Breast epithelium (tissue), 4 donors: ENCODE results near the gene FHAD1. TPM values are rescaled to one million over a fixed set of nuclear protein-coding genes. Genes with fewer than 3 reads are reported as not detected.

ENCODE experiments used
- DNase-seq, 2 donors: peaks; one replicate each; pipeline ENCODE4 v3.0.0-alpha.2; 2019; ENCODE audit warnings: low spot score in 2 of 2
- H3K27ac ChIP-seq, 2 donors: fragments of 200-600 bp; sonication (generic) in 1 of 2; one replicate each; pipeline ENCODE4 v1.5.1; 2016 to 2019; ENCODE audit warnings: mild to moderate bottlenecking in 1 of 2
- H3K27me3 ChIP-seq, 2 donors: fragments of 200-600 bp; sonication (generic) in 1 of 2; one replicate each; pipeline versions ENCODE4 v1.5.1 to v1.6.0; 2017 to 2019; ENCODE audit warnings: control low read depth in 1 of 2, mild to moderate bottlenecking in 1 of 2
- H3K36me3 ChIP-seq: fragments of 200-600 bp; one replicate; pipeline ENCODE4 v1.5.1; 2019
- H3K4me1 ChIP-seq, 2 donors: fragments of 200-600 bp; sonication (generic); one replicate each; pipeline ENCODE4 v1.5.1; 2016 to 2019; ENCODE audit warnings: control low read depth in 1 of 2
- H3K4me3 ChIP-seq, 3 donors: fragments of 200-600 bp; sonication (generic); 1 replicate in 2 of 3; 2 replicates in 1 of 3; pipeline ENCODE4 v1.5.1; 2016 to 2019; ENCODE audit warnings: mild to moderate bottlenecking in 3 of 3, moderate library complexity in 2 of 3
- H3K9me3 ChIP-seq, 2 donors: fragments of 200-600 bp; sonication (generic) in 1 of 2; one replicate each; pipeline ENCODE4 v1.5.1; 2016 to 2019; ENCODE audit warnings: control low read depth in 1 of 2
- POLR2A ChIP-seq: fragments of 450-650 bp; IDR thresholded peaks from one replicate; pipeline ENCODE4 v1.6.1; 2016; ENCODE audit warnings: antibody characterized with exemption, mild to moderate bottlenecking, moderate library complexity
- POLR2AphosphoS5 ChIP-seq, 3 donors: sonication (generic); formaldehyde crosslinking; IDR thresholded peaks; one replicate each; pipeline ENCODE4 v1.6.1; 2017; ENCODE audit warnings: antibody characterized with exemption in 3 of 3
- intact Hi-C: fragments of 100-400 bp; cut with DNase I; formaldehyde crosslinking; loops from one replicate; pipeline ENCODE4 v1.15.1; 2023; ENCODE audit warnings: low total_unique reads
- total RNA-seq, 3 donors: library from RNA; depleted of rRNA; stranded (reverse); fragments of >200 nt; gene quantifications; one replicate each; pipeline ENCODE4 v1.1.0, GENCODE V29; 2016
- TF ChIP-seq, protein P1 (sequence below), 3 donors: fragments of 450-650 bp; IDR thresholded peaks; one replicate each; pipeline ENCODE4 v1.5.1; 2016 to 2017; ENCODE audit warnings: antibody characterized with exemption in 3 of 3, mild to moderate bottlenecking in 3 of 3, moderate library complexity in 3 of 3

FHAD1 gene
- total RNA-seq, 3 donors from 2014 or later: 1.0 to 2.3 TPM; not detected in 1

DNA sequence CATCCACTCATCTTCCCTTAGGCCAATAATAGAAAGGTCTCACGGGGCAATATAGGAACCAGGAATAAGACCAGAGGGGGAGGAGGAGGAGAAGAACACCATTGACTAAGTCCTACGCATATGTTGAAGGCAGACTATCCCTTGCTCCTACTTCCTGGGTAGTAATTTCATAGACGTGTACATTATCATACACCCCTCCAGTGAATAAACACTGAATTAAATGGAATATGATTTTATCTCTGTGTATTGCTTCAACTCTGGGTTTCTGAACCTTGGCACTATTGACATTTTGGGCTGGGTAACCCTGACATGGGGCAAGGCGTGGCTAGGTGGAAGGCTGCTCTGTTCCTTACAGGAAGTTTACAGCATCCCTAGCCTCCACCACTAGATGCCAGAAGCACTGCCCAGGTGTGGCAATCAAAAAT is 17.3 kb upstream of the FHAD1 start:
- H3K27ac ChIP-seq: no peak overlapping the region
- TF ChIP-seq POLR2AphosphoS5 (IDR thresholded peaks at IDR 0.05): no peak
- no peak for TF ChIP-seq POLR2A
- TF ChIP-seq, protein P1, sequence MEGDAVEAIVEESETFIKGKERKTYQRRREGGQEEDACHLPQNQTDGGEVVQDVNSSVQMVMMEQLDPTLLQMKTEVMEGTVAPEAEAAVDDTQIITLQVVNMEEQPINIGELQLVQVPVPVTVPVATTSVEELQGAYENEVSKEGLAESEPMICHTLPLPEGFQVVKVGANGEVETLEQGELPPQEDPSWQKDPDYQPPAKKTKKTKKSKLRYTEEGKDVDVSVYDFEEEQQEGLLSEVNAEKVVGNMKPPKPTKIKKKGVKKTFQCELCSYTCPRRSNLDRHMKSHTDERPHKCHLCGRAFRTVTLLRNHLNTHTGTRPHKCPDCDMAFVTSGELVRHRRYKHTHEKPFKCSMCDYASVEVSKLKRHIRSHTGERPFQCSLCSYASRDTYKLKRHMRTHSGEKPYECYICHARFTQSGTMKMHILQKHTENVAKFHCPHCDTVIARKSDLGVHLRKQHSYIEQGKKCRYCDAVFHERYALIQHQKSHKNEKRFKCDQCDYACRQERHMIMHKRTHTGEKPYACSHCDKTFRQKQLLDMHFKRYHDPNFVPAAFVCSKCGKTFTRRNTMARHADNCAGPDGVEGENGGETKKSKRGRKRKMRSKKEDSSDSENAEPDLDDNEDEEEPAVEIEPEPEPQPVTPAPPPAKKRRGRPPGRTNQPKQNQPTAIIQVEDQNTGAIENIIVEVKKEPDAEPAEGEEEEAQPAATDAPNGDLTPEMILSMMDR (IDR thresholded peaks at IDR 0.05): no peak
- intact Hi-C loops: no loop called here
- no peak overlapping the region for H3K4me3 ChIP-seq
- H3K36me3 ChIP-seq: no peaks in the 10 kb centered on the region
- H3K27me3 ChIP-seq: no peaks in the 10 kb centered on the region
- H3K9me3 ChIP-seq: no peaks in the 10 kb centered on the region
- DNase-seq: no peak
- H3K4me1 ChIP-seq: no peaks in the 10 kb centered on the region

DNA sequence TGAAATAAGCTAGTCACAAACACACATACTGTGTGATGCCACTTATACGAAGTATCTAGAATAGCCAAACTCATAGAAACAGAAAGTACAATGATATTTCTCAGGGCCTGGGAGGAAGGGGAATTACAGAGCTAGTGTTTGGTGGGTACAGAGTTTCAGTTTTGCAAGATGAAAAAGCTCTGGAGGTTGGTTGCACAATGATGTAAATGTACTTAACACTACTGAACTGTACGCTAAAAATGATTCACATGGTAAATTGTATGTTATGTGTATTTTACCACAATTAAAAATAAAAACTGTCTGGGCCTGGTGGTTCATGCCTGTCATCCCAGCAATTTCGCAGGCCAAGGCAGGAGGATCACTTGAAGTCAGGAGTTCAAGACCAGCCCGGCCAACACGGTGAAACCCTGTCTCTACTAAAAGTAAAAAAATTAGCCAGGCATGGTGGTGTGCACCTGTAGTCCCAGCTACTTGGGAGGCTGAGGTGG is 15.3 kb upstream of the FHAD1 start:
- Histone ChIP-seq H3K36me3 (no peaks in the 10 kb centered on the region), H3K27ac (no peak overlapping the region), H3K9me3 (no peaks in the 10 kb centered on the region), H3K4me3 (no peak overlapping the region), H3K27me3 (no peaks in the 10 kb centered on the region), H3K4me1 (no peaks in the 10 kb centered on the region)
- no peak for DNase-seq
- intact Hi-C loops: no loop called here
- TF ChIP-seq POLR2AphosphoS5 (IDR thresholded peaks at IDR 0.05): no peak
- TF ChIP-seq, protein P1 (IDR thresholded peaks at IDR 0.05): no peak
- TF ChIP-seq POLR2A: no peak

DNA sequence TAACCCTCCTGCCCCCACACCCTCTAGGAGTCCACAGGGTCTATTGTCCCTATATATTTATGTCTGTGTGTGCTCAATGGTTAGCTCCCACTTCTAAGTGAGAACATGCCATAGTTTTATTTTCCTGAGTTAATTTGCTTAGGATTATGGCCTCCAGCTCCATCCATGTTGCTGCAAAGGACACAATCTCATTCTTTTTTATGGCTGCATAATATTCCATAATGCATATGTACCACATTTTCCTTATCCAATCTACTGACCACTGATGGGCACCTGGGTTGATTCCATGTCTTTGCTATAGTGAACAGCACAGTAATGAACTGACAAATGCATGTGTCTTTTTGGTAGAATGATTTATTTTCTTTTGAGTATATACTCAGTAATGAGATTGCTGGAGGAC is 13.3 kb upstream of the FHAD1 start:
- Histone ChIP-seq H3K27me3 (no peaks in the 10 kb centered on the region), H3K36me3 (no peaks in the 10 kb centered on the region), H3K4me3 (no peak overlapping the region), H3K4me1 (no peaks in the 10 kb centered on the region), H3K27ac (no peak overlapping the region), H3K9me3 (no peaks in the 10 kb centered on the region)
- DNase-seq: no peak
- intact Hi-C loops: no loop called here
- TF ChIP-seq POLR2AphosphoS5 (IDR thresholded peaks at IDR 0.05) (no peak), POLR2A (no peak)
- TF ChIP-seq, protein P1 (IDR thresholded peaks at IDR 0.05): no peak

DNA sequence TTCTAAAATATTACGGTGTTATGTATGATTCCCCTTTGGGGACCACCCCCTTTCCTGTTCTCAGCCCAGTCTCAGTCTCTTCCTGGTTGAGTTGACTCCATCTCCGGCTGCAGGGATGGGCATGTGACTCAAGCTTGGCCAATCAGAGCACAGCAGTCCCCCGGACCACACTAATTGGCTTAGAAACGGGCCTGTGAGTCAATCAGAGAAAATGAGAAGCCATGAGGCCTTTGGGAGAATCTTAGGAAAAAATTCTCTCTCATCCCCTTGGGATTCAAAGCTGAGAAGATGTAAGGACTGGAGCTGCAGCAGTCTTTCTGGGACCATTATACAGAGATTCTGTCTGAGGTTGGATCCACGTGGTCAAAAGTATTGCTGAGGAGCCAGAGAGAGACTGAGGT is 10.7 kb upstream of the FHAD1 start:
- H3K4me1 ChIP-seq: no peaks in the 10 kb centered on the region
- H3K9me3 ChIP-seq: no peaks in the 10 kb centered on the region
- no peaks in the 10 kb centered on the region for H3K36me3 ChIP-seq
- no peak for DNase-seq
- H3K27me3 ChIP-seq: no peaks in the 10 kb centered on the region
- no peak overlapping the region for H3K4me3 ChIP-seq
- TF ChIP-seq, protein P1 (IDR thresholded peaks at IDR 0.05): no peak
- no peak for TF ChIP-seq POLR2A
- TF ChIP-seq POLR2AphosphoS5 (IDR thresholded peaks at IDR 0.05): no peak
- intact Hi-C loops: no loop called here
- H3K27ac ChIP-seq: no peak overlapping the region

DNA sequence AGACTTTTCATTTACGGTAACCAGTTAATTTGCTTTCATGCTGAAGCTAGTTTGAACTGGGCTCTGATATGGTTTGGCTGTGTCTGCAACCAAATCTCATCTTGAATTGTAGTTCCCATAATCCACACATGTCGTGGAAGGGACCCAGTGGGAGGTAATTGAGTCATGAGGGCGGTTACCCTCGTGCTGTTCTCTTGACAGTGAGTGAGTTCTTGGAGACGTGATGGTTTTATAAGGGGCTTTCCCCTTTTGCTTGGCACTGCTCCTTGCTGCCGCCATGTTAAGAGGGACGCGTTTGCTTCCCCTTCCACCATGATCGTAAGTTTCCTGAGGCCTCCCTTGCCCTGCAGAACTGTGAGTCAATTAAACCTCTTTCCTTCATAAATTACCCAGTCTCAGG is 10.3 kb upstream of the FHAD1 start:
- no peak for DNase-seq
- H3K36me3 ChIP-seq: no peaks in the 10 kb centered on the region
- H3K4me1 ChIP-seq: no peaks in the 10 kb centered on the region
- H3K27ac ChIP-seq: no peak overlapping the region
- H3K27me3 ChIP-seq: no peaks in the 10 kb centered on the region
- H3K9me3 ChIP-seq: no peaks in the 10 kb centered on the region
- H3K4me3 ChIP-seq: no peak overlapping the region
- TF ChIP-seq POLR2AphosphoS5 (IDR thresholded peaks at IDR 0.05): no peak
- no peak for TF ChIP-seq POLR2A
- TF ChIP-seq, protein P1 (IDR thresholded peaks at IDR 0.05): no peak
- intact Hi-C loops: no loop called here
